Spleen (tissue), 11 donors: ENCODE results near the gene CASS4. TPM values are rescaled to one million over a fixed set of nuclear protein-coding genes. Genes with fewer than 3 reads are reported as not detected.

Experiments
- DNase-seq: peaks from one replicate; pipeline ENCODE4 v3.0.0-alpha.2; 2020
- H3K27ac ChIP-seq, 8 donors: fragments of 200-600 bp; sonication (generic) in 7 of 8; 1 replicate in 4 of 8; 2 replicates in 4 of 8; pipeline versions ENCODE4 v1.5.0 to v1.8.0; 2016 to 2021; ENCODE audit warnings: inconsistent platforms in 4 of 8, mild to moderate bottlenecking in 4 of 8, moderate library complexity in 1 of 8
- H3K27me3 ChIP-seq, 7 donors: fragments of 200-600 bp; sonication (generic) in 6 of 7; replicated peaks in 1 of 7; 1 replicate in 4 of 7; 2 replicates in 3 of 7; pipeline versions ENCODE4 v1.5.0 to v1.8.0; 2016 to 2021; ENCODE audit warnings: inconsistent platforms in 3 of 7, mild to moderate bottlenecking in 1 of 7
- H3K36me3 ChIP-seq, 6 donors: fragments of 200-600 bp; sonication (generic) in 5 of 6; 1 replicate in 4 of 6; 2 replicates in 2 of 6; pipeline versions ENCODE4 v1.5.0 to v1.8.0; 2016 to 2021; ENCODE audit warnings: inconsistent platforms in 2 of 6
- H3K4me1 ChIP-seq, 6 donors: fragments of 200-600 bp; sonication (generic) in 5 of 6; 1 replicate in 3 of 6; 2 replicates in 3 of 6; pipeline versions ENCODE4 v1.5.0 to v1.8.0; 2016 to 2021; ENCODE audit warnings: inconsistent platforms in 3 of 6
- H3K4me3 ChIP-seq, 8 donors: fragments of 200-600 bp; sonication (generic) in 7 of 8; 1 replicate in 4 of 8; 2 replicates in 4 of 8; pipeline versions ENCODE4 v1.5.0 to v1.8.0; 2016 to 2021; ENCODE audit warnings: inconsistent platforms in 4 of 8, mild to moderate bottlenecking in 4 of 8, moderate library complexity in 2 of 8
- H3K9me3 ChIP-seq, 8 donors: fragments of 200-600 bp; sonication (generic) in 7 of 8; 1 replicate in 4 of 8; 2 replicates in 4 of 8; pipeline versions ENCODE4 v1.5.0 to v1.8.0; 2016 to 2021; ENCODE audit warnings: inconsistent platforms in 4 of 8
- CTCF ChIP-seq, 11 experiments: fragments of 200-600 bp in 7 of 11; fragments of 450-650 bp in 4 of 11; sonication (generic) in 4 of 11; IDR thresholded peaks in 8 of 11; conservative IDR thresholded peaks in 3 of 11; 1 replicate in 7 of 11; 2 replicates in 4 of 11; pipeline versions ENCODE4 v1.4.0 to v1.8.0; 2016 to 2021; ENCODE audit warnings: antibody characterized with exemption in 11 of 11, inconsistent platforms in 4 of 11, mild to moderate bottlenecking in 1 of 11
- POLR2A ChIP-seq, 3 donors: fragments of 450-650 bp; IDR thresholded peaks; one replicate each; pipeline ENCODE4 v1.5.1; 2017; ENCODE audit warnings: antibody characterized with exemption in 3 of 3, mild to moderate bottlenecking in 1 of 3
- POLR2AphosphoS5 ChIP-seq, 3 donors: sonication (generic); formaldehyde crosslinking; IDR thresholded peaks; one replicate each; pipeline ENCODE4 v1.5.1; 2017; ENCODE audit warnings: antibody characterized with exemption in 3 of 3
- WGBS, 5 donors: extraction: QIAGEN DNeasy Blood & Tissue Kit in 3 of 5; methylation state at CpG; one replicate each; pipeline versions ENCODE4 v1.1.5 to v1.1.7; 2013 to 2018; 5-methylcytosine and 5-hydroxymethylcytosine counted together
- intact Hi-C: fragments of 100-400 bp; cut with DNase I; formaldehyde crosslinking; loops from one replicate; pipeline ENCODE4 v1.15.0; 2023; ENCODE audit warnings: low total_unique reads
- polyA plus RNA-seq, 3 donors: library from polyadenylated mRNA; stranded (reverse); fragments of 200-250 nt; gene quantifications; one replicate each; pipeline ENCODE4 v1.2.1, GENCODE V29; 2013
- total RNA-seq, 7 donors: library from RNA; depleted of rRNA in 3 of 7; stranded (reverse); fragments of >200 nt in 3 of 7; fragmentation: NEBNext Ultra II Directional in 4 of 7; extraction: Animal tissue kit (Norgen Biotek cat#: 25700) in 4 of 7; gene quantifications; one replicate each; pipeline versions ENCODE4 v1.1.0 to v1.2.1, GENCODE V29; 2016 to 2021
- donor health status: healthy with polysubstance abuse.
- donor health status: DM: no; HTN: no; CAD: no; lungs with moderate emphysema.
- donor health status: DM: no; HTN: no; CAD: no.
- donor health status: Bipolar disorder and iron deficiency.
- donor health status: healthy.
- donor health status: DM: no; HTN: no; CAD: no.
- donor health status: DM: yes; HTN: yes; CAD: no.

CASS4 gene
- total and polyA plus RNA-seq, 10 donors, result 1.2 to 15.5 (median 11.1) TPM

- peaks cover 0 to 2% (median 0%) of the 10 kb centered on the region in 6 donors for H3K4me1 ChIP-seq
- no peaks in the 10 kb centered on the region for H3K9me3 ChIP-seq
- no peaks in the 10 kb centered on the region for H3K27me3 ChIP-seq
- H3K27ac ChIP-seq, result no peak overlapping the region
- H3K4me3 ChIP-seq, result no peak overlapping the region
- WGBS, 5 donors, result 88 to 93% (median 90%) methylated on average over 6 of the region's 6 CpGs
- intact Hi-C loops, result no loop called here
- DNase-seq, result no peak
- H3K36me3 ChIP-seq, result peaks cover 0 to 88% (median 39%) of the 10 kb centered on the region in 6 donors
- TF ChIP-seq POLR2A (IDR thresholded peaks at IDR 0.05) (no peak), CTCF (IDR thresholded peaks at IDR 0.05 in 8 of 11, conservative IDR thresholded peaks at IDR 0.05 in 3 of 11) (no peak), POLR2AphosphoS5 (IDR thresholded peaks at IDR 0.05) (no peak)
These were observed 43.5 kb upstream of the CASS4 start for GRCh38 chr20:56368351-56369134.

- H3K36me3 ChIP-seq, result peaks cover 0 to 89% (median 39%) of the 10 kb centered on the region in 6 donors
- H3K4me3 ChIP-seq, result no peak overlapping the region
- 93 to 96% (median 94%) methylated on average over 4 of the region's 4 CpGs for WGBS, 5 donors
- no peaks in the 10 kb centered on the region for H3K9me3 ChIP-seq
- peaks cover 0 to 7% (median 0%) of the 10 kb centered on the region in 6 donors for H3K4me1 ChIP-seq
- no peak overlapping the region for H3K27ac ChIP-seq
- no peak for DNase-seq
- H3K27me3 ChIP-seq, result no peaks in the 10 kb centered on the region
- intact Hi-C loops, result no loop called here
- TF ChIP-seq POLR2A (IDR thresholded peaks at IDR 0.05), result no peak
- TF ChIP-seq CTCF (IDR thresholded peaks at IDR 0.05 in 8 of 11, conservative IDR thresholded peaks at IDR 0.05 in 3 of 11), result no peak
- TF ChIP-seq POLR2AphosphoS5 (IDR thresholded peaks at IDR 0.05), result no peak
These were observed 42.9 kb upstream of the CASS4 start for GRCh38 chr20:56369179-56369578.

GRCh38 chr20:56371977-56372376, 40.1 kb upstream of the CASS4 start:
- TF ChIP-seq POLR2A (IDR thresholded peaks at IDR 0.05), result no peak
- TF ChIP-seq CTCF (IDR thresholded peaks at IDR 0.05 in 8 of 11, conservative IDR thresholded peaks at IDR 0.05 in 3 of 11), result no peak
- 80 to 93% (median 91%) methylated on average over 11 of the region's 11 CpGs for WGBS, 5 donors
- Histone ChIP-seq H3K27ac (no peak overlapping the region), H3K9me3 (no peaks in the 10 kb centered on the region), H3K36me3 (peaks cover 0 to 62% (median 20%) of the 10 kb centered on the region in 6 donors), H3K4me3 (no peak overlapping the region), H3K4me1 (peaks cover 0 to 18% (median 0%) of the 10 kb centered on the region in 6 donors), H3K27me3 (no peaks in the 10 kb centered on the region)
- DNase-seq, result no peak
- intact Hi-C loops, result no loop called here

- Histone ChIP-seq H3K27ac (no peak overlapping the region), H3K4me1 (peaks cover 0 to 18% (median 0%) of the 10 kb centered on the region in 6 donors), H3K36me3 (peaks cover 0 to 62% (median 12%) of the 10 kb centered on the region in 6 donors), H3K4me3 (no peak overlapping the region), H3K27me3 (no peaks in the 10 kb centered on the region), H3K9me3 (no peaks in the 10 kb centered on the region)
- TF ChIP-seq POLR2A (IDR thresholded peaks at IDR 0.05) (no peak), CTCF (IDR thresholded peaks at IDR 0.05 in 8 of 11, conservative IDR thresholded peaks at IDR 0.05 in 3 of 11) (no peak), POLR2AphosphoS5 (IDR thresholded peaks at IDR 0.05) (no peak)
- 40 to 79% (median 59%) methylated on average over 1 of the region's 1 CpG for WGBS, 5 donors
- intact Hi-C loops, result no loop called here
- no peak for DNase-seq
These were observed 39.2 kb upstream of the CASS4 start for GRCh38 chr20:56372850-56373249.
